B cell (primary cell): ENCODE results near the gene TFEB. TPM values are rescaled to one million over a fixed set of nuclear protein-coding genes. Genes with fewer than 3 reads are reported as not detected.

Source experiments
- ATAC-seq: fragments of 200-7000 bp; cut with Tn5 transposase; one replicate; pipeline ENCODE4 v1.10.0; 2021; ENCODE audit warnings: low read depth, mild to moderate bottlenecking, moderate number of reproducible peaks, moderate library complexity
- CTCF ChIA-PET: fragments of 350-600 bp; sonication (Branson Sonifier 250); formaldehyde crosslinking; loops from one replicate; lab custom pipeline; 2021; ENCODE audit warnings: antibody characterized with exemption, inconsistent platforms; lab: Charles Lee
- POLR2A ChIA-PET: fragments of 350-600 bp; sonication (Branson Sonifier 250); formaldehyde crosslinking; loops from one replicate; lab custom pipeline; 2021; ENCODE audit warnings: antibody characterized with exemption; lab: Charles Lee
- DNase-seq: peaks from one replicate; pipeline ENCODE4 v3.0.0; 2013
- H2AFZ ChIP-seq: 2 replicates; pipeline ENCODE4 v1.6.1; 2012; ENCODE audit warnings: mild to moderate bottlenecking, low read depth, low read length; ENCODE audit not compliant: insufficient read depth, poor library complexity, severe bottlenecking
- H3K27ac ChIP-seq, 2 donors: 1 replicate in 1 of 2; 2 replicates in 1 of 2; pipeline ENCODE4 v1.5.1; 2012 to 2013; ENCODE audit warnings: low read length in 2 of 2, mild to moderate bottlenecking in 2 of 2, moderate library complexity in 1 of 2
- H3K27me3 ChIP-seq, 4 experiments: fragments of 200-600 bp in 1 of 4; sonication (generic) in 1 of 4; replicated peaks in 1 of 4; 1 replicate in 2 of 4; 2 replicates in 2 of 4; pipeline versions ENCODE4 v1.6.1 to v1.7.0; 2013 to 2016; ENCODE audit warnings: low read length in 3 of 4, mild to moderate bottlenecking in 2 of 4, mixed read lengths in 1 of 4, moderate library complexity in 1 of 4; ENCODE audit not compliant: insufficient read depth in 4 of 4, control insufficient read depth in 3 of 4; ENCODE audit errors: control extremely low read depth in 1 of 4
- H3K36me3 ChIP-seq, 2 experiments: replicated peaks in 1 of 2; 1 replicate in 1 of 2; 2 replicates in 1 of 2; pipeline versions ENCODE4 v1.6.1 to v1.7.1; 2013; ENCODE audit warnings: low read length in 1 of 2; ENCODE audit not compliant: insufficient read depth in 2 of 2, control insufficient read depth in 1 of 2; ENCODE audit errors: control extremely low read depth in 1 of 2, extremely low read depth in 1 of 2
- H3K4me1 ChIP-seq, 2 donors: fragments of 200-600 bp in 1 of 2; sonication (generic) in 1 of 2; 1 replicate in 1 of 2; 2 replicates in 1 of 2; pipeline versions ENCODE4 v1.5.1 to v1.6.1; 2013 to 2017; ENCODE audit warnings: low read length in 2 of 2; ENCODE audit not compliant: control insufficient read depth in 2 of 2, insufficient read depth in 2 of 2
- H3K4me2 ChIP-seq: replicated peaks from 2 replicates; pipeline ENCODE3; 2012; ENCODE audit warnings: mild to moderate bottlenecking, low read depth, low read length; ENCODE audit not compliant: poor library complexity, severe bottlenecking
- H3K4me3 ChIP-seq, 5 experiments: fragments of 200-600 bp in 1 of 5; sonication (generic) in 1 of 5; 1 replicate in 3 of 5; 2 replicates in 2 of 5; pipeline versions ENCODE4 v1.5.1 to v1.7.0; 2011 to 2016; ENCODE audit warnings: low read length in 4 of 5, mild to moderate bottlenecking in 4 of 5, low read depth in 2 of 5, control low read depth in 1 of 5, moderate library complexity in 1 of 5; ENCODE audit not compliant: insufficient read depth in 1 of 5; ENCODE audit errors: control extremely low read depth in 1 of 5, extremely low read depth in 1 of 5
- H3K79me2 ChIP-seq: fragments of 200-600 bp; sonication (generic); one replicate; pipeline ENCODE4 v1.6.0; 2016; ENCODE audit warnings: low read length; ENCODE audit not compliant: control insufficient read depth, insufficient read depth
- H3K9ac ChIP-seq: fragments of 200-600 bp; sonication (generic); 2 replicates; pipeline ENCODE4 v1.6.1; 2017; ENCODE audit warnings: mild to moderate bottlenecking, low read length, moderate library complexity
- H3K9me3 ChIP-seq, 3 donors: one replicate each; pipeline versions ENCODE4 v1.6.1 to v1.7.1; 2013; ENCODE audit warnings: low read length in 2 of 3; ENCODE audit not compliant: control insufficient read depth in 2 of 3, insufficient read depth in 1 of 3; ENCODE audit errors: control extremely low read depth in 1 of 3
- H4K20me1 ChIP-seq: 2 replicates; pipeline ENCODE4 v1.6.0; 2012; ENCODE audit warnings: mild to moderate bottlenecking, low read length; ENCODE audit not compliant: insufficient read depth, control insufficient read depth, poor library complexity, severe bottlenecking
- H3K27ac Mint-ChIP-seq: one replicate; pipeline ENCODE4 v1.8.0; 2021; ENCODE audit warnings: mixed read lengths
- H3K27me3 Mint-ChIP-seq: one replicate; pipeline ENCODE4 v1.8.0; 2021; ENCODE audit warnings: mixed read lengths
- H3K4me1 Mint-ChIP-seq: one replicate; pipeline ENCODE4 v1.8.0; 2021; ENCODE audit warnings: mixed read lengths
- H3K4me3 Mint-ChIP-seq: one replicate; pipeline ENCODE4 v1.8.0; 2021; ENCODE audit warnings: mixed read lengths
- H3K9me3 Mint-ChIP-seq: one replicate; pipeline ENCODE4 v1.8.0; 2022; ENCODE audit warnings: mixed read lengths; ENCODE audit not compliant: insufficient read depth
- CTCF ChIP-seq: fragments of 200-600 bp; IDR thresholded peaks from one replicate; pipeline ENCODE4 v1.8.0; 2022; ENCODE audit warnings: antibody characterized with exemption, mild to moderate bottlenecking
- EZH2 ChIP-seq: IDR thresholded peaks from 2 replicates; pipeline ENCODE4 v1.6.1; 2012; ENCODE audit warnings: borderline replicate concordance, low read depth, mild to moderate bottlenecking, moderate library complexity, low read length; ENCODE audit not compliant: insufficient read depth, poor library complexity, severe bottlenecking
- WGBS: methylation state at CpG from one replicate; pipeline ENCODE4 v1.1.5; 2013; ENCODE audit warnings: missing lambda C conversion rate; ENCODE audit not compliant: insufficient coverage; 5-methylcytosine and 5-hydroxymethylcytosine counted together
- intact Hi-C: fragments of 100-400 bp; cut with micrococcal nuclease; formaldehyde crosslinking; loops from one replicate; pipeline ENCODE4 v1.10.0; 2022
- polyA plus RNA-seq: library from polyadenylated mRNA; depleted of rRNA; stranded (reverse); fragments of >200 nt; gene quantifications from 2 replicates; pipeline ENCODE4 v1.2.3, GENCODE V29; 2012
- total RNA-seq, 2 donors: library from RNA; stranded (reverse); fragments of 120-200 nt in 1 of 2; gene quantifications; 1 replicate in 1 of 2; 2 replicates in 1 of 2; pipeline versions ENCODE4 v1.2.3 to v1.2.4, GENCODE V29; 2013 to 2022

The TFEB gene
- total and polyA plus RNA-seq, 2 donors (not counting 1 experiment from before 2014, with no cell fraction given), result 113 to 148 TPM

GRCh38 chr6:41672816-41673703 lies 62.3 kb downstream of the TFEB start:
- Histone ChIP-seq H3K9me3 (no peaks in the 10 kb centered on the region), H3K4me1 (no peaks in the 10 kb centered on the region), H3K36me3 (no peaks in the 10 kb centered on the region), H3K27me3 (peaks cover 0 to 10% (median 2%) of the 10 kb centered on the region in 4 experiments), H3K4me2 (no peak overlapping the region), H3K79me2 (no peaks in the 10 kb centered on the region), H4K20me1 (no peaks in the 10 kb centered on the region), H3K4me3 (no peak overlapping the region), H2AFZ (no peak overlapping the region), H3K9ac (no peak overlapping the region), H3K27ac (no peak overlapping the region)
- Mint-ChIP-seq H3K9me3 (no peaks in the 10 kb centered on the region), H3K27ac (no peak overlapping the region), H3K4me1 (peaks cover under 1% of the 10 kb centered on the region), H3K4me3 (no peak overlapping the region), H3K27me3 (peaks cover 30% of the 10 kb centered on the region)
- ATAC-seq (no peak), DNase-seq (no peak)
- 91% methylated on average over 16 of the region's 17 CpGs for WGBS
- intact Hi-C loops, result no loop called here
- TF ChIP-seq CTCF (no peak), EZH2 (no peak)
- POLR2A ChIA-PET, result interaction anchor here (0.6 to 0.7 kb wide), 2 partner anchors 36 to 73 kb away, joined by 3 to 10 read pairs; no protein-coding TSS in a partner anchor
- CTCF ChIA-PET, result no interaction called here

DNA sequence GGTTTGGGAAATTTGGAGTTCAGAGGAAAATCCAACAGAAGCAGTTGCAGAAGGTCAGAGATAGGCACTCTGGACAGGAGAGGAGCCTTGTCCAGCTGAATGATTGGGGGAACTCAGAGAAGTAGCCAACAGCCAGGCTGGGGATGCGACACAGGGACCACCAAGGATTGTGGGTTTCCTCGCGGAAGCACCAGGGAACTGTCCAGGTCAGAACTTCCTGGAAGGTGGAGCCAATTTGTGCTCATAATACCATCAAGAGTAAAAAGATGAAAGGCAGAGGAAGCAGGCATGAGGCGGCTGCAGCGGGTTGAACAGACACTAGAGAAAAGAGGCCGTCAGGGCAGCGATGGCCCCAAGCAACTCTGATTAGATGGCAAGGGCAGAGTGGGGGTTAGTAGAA lies 63.4 kb downstream of the TFEB start:
- no peaks in the 10 kb centered on the region for H3K79me2 ChIP-seq
- no peak for TF ChIP-seq CTCF
- no peak for TF ChIP-seq EZH2
- Mint-ChIP-seq H3K27me3 (peaks cover 30% of the 10 kb centered on the region), H3K4me3 (no peak overlapping the region), H3K27ac (no peak overlapping the region), H3K4me1 (peaks cover 3% of the 10 kb centered on the region), H3K9me3 (no peaks in the 10 kb centered on the region)
- DNase-seq (no peak), ATAC-seq (no peak)
- ChIA-PET CTCF (no interaction called here), POLR2A (interaction anchor here (0.7 kb wide), 1 partner anchor 35 kb away, joined by 10 read pairs; no protein-coding TSS in a partner anchor)
- H3K27me3 ChIP-seq, result peaks cover 0 to 10% (median 2%) of the 10 kb centered on the region in 4 experiments
- no peaks in the 10 kb centered on the region for H3K36me3 ChIP-seq
- no peak overlapping the region for H3K27ac ChIP-seq
- H2AFZ ChIP-seq, result no peak overlapping the region
- H3K4me1 ChIP-seq, result no peaks in the 10 kb centered on the region
- no peak overlapping the region for H3K9ac ChIP-seq
- no peaks in the 10 kb centered on the region for H4K20me1 ChIP-seq
- no peaks in the 10 kb centered on the region for H3K9me3 ChIP-seq
- H3K4me2 ChIP-seq, result no peak overlapping the region
- H3K4me3 ChIP-seq, result no peak overlapping the region
- 97% methylated on average over 3 of the region's 7 CpGs for WGBS
- intact Hi-C loops, result no loop called here
